ENCODE data around the gene GLI2. TPM values are rescaled to one million over a fixed set of nuclear protein-coding genes. Genes with fewer than 3 reads are reported as not detected.

The GLI2 gene
- total and polyA plus RNA-seq, 2 donors (not counting 1 experiment from before 2014, with no cell fraction given), result not detected

GRCh38 chr2:120768112-120769048 is 32.7 kb downstream of the GLI2 start:
- H3K4me1 Mint-ChIP-seq, result no peaks in the 10 kb centered on the region
- Histone ChIP-seq H3K36me3 (replicated peaks in 1 of 2; ENCODE audit: control extremely low read depth in 1 of 2, control insufficient read depth in 1 of 2, extremely low read depth in 1 of 2, insufficient read depth in 2 of 2, low read length in 1 of 2) (no peaks in the 10 kb centered on the region), H3K79me2 (ENCODE audit: control insufficient read depth, insufficient read depth, low read length) (no peaks in the 10 kb centered on the region), H3K4me2 (replicated peaks; ENCODE audit: low read depth, low read length, poor library complexity, severe bottlenecking) (no peak overlapping the region), H4K20me1 (ENCODE audit: control insufficient read depth, insufficient read depth, low read length, poor library complexity, severe bottlenecking) (no peaks in the 10 kb centered on the region), H3K4me3 (ENCODE audit: control extremely low read depth in 1 of 5, extremely low read depth in 1 of 5, insufficient read depth in 1 of 5, low read depth in 2 of 5, low read length in 4 of 5) (no peak overlapping the region), H3K27ac (ENCODE audit: low read length in 2 of 2) (no peak overlapping the region), H3K9me3 (ENCODE audit: control extremely low read depth in 1 of 3, control insufficient read depth in 2 of 3, insufficient read depth in 1 of 3, low read length in 2 of 3) (no peaks in the 10 kb centered on the region), H2AFZ (ENCODE audit: insufficient read depth, low read depth, low read length, poor library complexity, severe bottlenecking) (no peak overlapping the region), H3K27me3 (replicated peaks in 1 of 4; ENCODE audit: control extremely low read depth in 1 of 4, control insufficient read depth in 3 of 4, insufficient read depth in 4 of 4, low read length in 3 of 4) (no peaks in the 10 kb centered on the region), H3K4me1 (ENCODE audit: control insufficient read depth in 2 of 2, insufficient read depth in 2 of 2, low read length in 2 of 2) (no peaks in the 10 kb centered on the region), H3K9ac (ENCODE audit: low read length) (no peak overlapping the region)
- no peak overlapping the region for H3K4me3 Mint-ChIP-seq
- no peak for TF ChIP-seq EZH2 (IDR thresholded peaks at IDR 0.05; ENCODE audit: borderline replicate concordance, insufficient read depth, low read depth, low read length, poor library complexity, severe bottlenecking)
- no peaks in the 10 kb centered on the region for H3K27me3 Mint-ChIP-seq
- no peak for DNase-seq
- WGBS (ENCODE audit: insufficient coverage), result 87% methylated on average over 16 of the region's 17 CpGs
- no peak overlapping the region for H3K27ac Mint-ChIP-seq
- CTCF ChIA-PET, result no interaction called here
- intact Hi-C loops (cut with micrococcal nuclease), result no loop called here
- no peak for ATAC-seq (ENCODE audit: low read depth)
- no peaks in the 10 kb centered on the region for H3K9me3 Mint-ChIP-seq (ENCODE audit: insufficient read depth)
- POLR2A ChIA-PET, result no interaction called here

DNA sequence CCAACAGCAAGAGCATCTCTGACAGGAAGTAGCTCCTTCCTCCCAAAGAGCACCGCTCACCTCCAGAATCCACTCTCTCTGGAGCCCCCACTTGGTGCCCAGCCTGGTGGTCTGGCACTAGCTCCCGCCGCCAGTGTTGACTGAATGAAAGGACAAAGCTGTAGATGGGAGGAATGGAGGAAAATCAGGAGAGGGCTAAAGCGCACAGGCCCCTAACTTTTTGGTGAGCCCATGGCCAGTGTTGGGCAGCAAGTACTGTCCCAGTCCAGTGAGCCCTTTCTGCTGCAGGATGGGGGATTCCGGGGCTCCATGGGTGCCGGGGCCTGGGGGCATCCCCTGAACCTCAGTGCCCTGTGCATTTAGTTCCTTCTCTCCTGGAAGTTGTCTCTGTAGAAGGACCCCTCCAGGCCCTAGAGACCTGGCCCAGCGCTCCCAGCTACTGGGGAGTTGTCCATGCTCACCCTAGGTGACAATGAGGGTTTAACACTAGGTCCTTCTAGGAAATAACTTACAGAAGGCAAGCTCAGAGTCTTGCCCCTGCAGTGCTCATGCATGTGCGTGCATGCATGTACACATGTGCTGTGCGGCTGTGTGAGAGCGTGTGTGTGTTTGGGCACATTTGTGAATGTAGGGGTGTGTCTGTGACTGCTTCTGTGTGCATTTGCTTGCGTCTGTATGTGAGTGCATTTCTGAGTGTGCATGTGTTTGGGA is 33.6 kb downstream of the GLI2 start:
- H3K27me3 ChIP-seq (replicated peaks in 1 of 4; ENCODE audit: control extremely low read depth in 1 of 4, control insufficient read depth in 3 of 4, insufficient read depth in 4 of 4, low read length in 3 of 4), result no peaks in the 10 kb centered on the region
- no peaks in the 10 kb centered on the region for H4K20me1 ChIP-seq (ENCODE audit: control insufficient read depth, insufficient read depth, low read length, poor library complexity, severe bottlenecking)
- CTCF ChIA-PET, result no interaction called here
- H3K4me1 Mint-ChIP-seq, result no peaks in the 10 kb centered on the region
- no peak overlapping the region for H3K4me2 ChIP-seq (replicated peaks; ENCODE audit: low read depth, low read length, poor library complexity, severe bottlenecking)
- POLR2A ChIA-PET, result no interaction called here
- no peaks in the 10 kb centered on the region for H3K27me3 Mint-ChIP-seq
- DNase-seq (no peak), ATAC-seq (ENCODE audit: low read depth) (no peak)
- H3K9me3 ChIP-seq (ENCODE audit: control extremely low read depth in 1 of 3, control insufficient read depth in 2 of 3, insufficient read depth in 1 of 3, low read length in 2 of 3), result no peaks in the 10 kb centered on the region
- H2AFZ ChIP-seq (ENCODE audit: insufficient read depth, low read depth, low read length, poor library complexity, severe bottlenecking), result no peak overlapping the region
- TF ChIP-seq, protein P1, sequence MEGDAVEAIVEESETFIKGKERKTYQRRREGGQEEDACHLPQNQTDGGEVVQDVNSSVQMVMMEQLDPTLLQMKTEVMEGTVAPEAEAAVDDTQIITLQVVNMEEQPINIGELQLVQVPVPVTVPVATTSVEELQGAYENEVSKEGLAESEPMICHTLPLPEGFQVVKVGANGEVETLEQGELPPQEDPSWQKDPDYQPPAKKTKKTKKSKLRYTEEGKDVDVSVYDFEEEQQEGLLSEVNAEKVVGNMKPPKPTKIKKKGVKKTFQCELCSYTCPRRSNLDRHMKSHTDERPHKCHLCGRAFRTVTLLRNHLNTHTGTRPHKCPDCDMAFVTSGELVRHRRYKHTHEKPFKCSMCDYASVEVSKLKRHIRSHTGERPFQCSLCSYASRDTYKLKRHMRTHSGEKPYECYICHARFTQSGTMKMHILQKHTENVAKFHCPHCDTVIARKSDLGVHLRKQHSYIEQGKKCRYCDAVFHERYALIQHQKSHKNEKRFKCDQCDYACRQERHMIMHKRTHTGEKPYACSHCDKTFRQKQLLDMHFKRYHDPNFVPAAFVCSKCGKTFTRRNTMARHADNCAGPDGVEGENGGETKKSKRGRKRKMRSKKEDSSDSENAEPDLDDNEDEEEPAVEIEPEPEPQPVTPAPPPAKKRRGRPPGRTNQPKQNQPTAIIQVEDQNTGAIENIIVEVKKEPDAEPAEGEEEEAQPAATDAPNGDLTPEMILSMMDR (IDR thresholded peaks at IDR 0.05), result no peak
- no peak for TF ChIP-seq EZH2 (IDR thresholded peaks at IDR 0.05; ENCODE audit: borderline replicate concordance, insufficient read depth, low read depth, low read length, poor library complexity, severe bottlenecking)
- H3K4me1 ChIP-seq (ENCODE audit: control insufficient read depth in 2 of 2, insufficient read depth in 2 of 2, low read length in 2 of 2), result no peaks in the 10 kb centered on the region
- H3K36me3 ChIP-seq (replicated peaks in 1 of 2; ENCODE audit: control extremely low read depth in 1 of 2, control insufficient read depth in 1 of 2, extremely low read depth in 1 of 2, insufficient read depth in 2 of 2, low read length in 1 of 2), result no peaks in the 10 kb centered on the region
- H3K4me3 ChIP-seq (ENCODE audit: control extremely low read depth in 1 of 5, extremely low read depth in 1 of 5, insufficient read depth in 1 of 5, low read depth in 2 of 5, low read length in 4 of 5), result no peak overlapping the region
- no peak overlapping the region for H3K4me3 Mint-ChIP-seq
- H3K9me3 Mint-ChIP-seq (ENCODE audit: insufficient read depth), result no peaks in the 10 kb centered on the region
- H3K79me2 ChIP-seq (ENCODE audit: control insufficient read depth, insufficient read depth, low read length), result no peaks in the 10 kb centered on the region
- intact Hi-C loops (cut with micrococcal nuclease), result no loop called here
- WGBS (ENCODE audit: insufficient coverage), result 93% methylated on average over 9 of the region's 11 CpGs
- H3K27ac ChIP-seq (ENCODE audit: low read length in 2 of 2), result no peak overlapping the region
- H3K9ac ChIP-seq (ENCODE audit: low read length), result no peak overlapping the region
- no peak overlapping the region for H3K27ac Mint-ChIP-seq

All from B cell (primary cell).